Sigmoid colon (tissue), 4 donors: Measurements from ENCODE around the gene SPOCK1.

ENCODE experiments used
- EP300 ChIP-seq, 4 donors: sonication (generic); formaldehyde crosslinking; IDR thresholded peaks; one replicate each; pipeline ENCODE4 v1.6.1; 2017; ENCODE audit warnings: antibody characterized with exemption in 4 of 4
- POLR2A ChIP-seq, 2 donors: fragments of 450-650 bp; IDR thresholded peaks; one replicate each; pipeline ENCODE4 v1.6.1; 2016; ENCODE audit warnings: antibody characterized with exemption in 2 of 2, mild to moderate bottlenecking in 2 of 2, moderate library complexity in 2 of 2
- TF ChIP-seq, protein P1 (sequence below), 4 experiments: fragments of 450-650 bp in 3 of 4; fragments of 200-600 bp in 1 of 4; IDR thresholded peaks; one replicate each; pipeline ENCODE4 v1.5.1; 2016 to 2019; ENCODE audit warnings: antibody characterized with exemption in 4 of 4, mild to moderate bottlenecking in 3 of 4, moderate library complexity in 2 of 4

- TF ChIP-seq, protein P1, sequence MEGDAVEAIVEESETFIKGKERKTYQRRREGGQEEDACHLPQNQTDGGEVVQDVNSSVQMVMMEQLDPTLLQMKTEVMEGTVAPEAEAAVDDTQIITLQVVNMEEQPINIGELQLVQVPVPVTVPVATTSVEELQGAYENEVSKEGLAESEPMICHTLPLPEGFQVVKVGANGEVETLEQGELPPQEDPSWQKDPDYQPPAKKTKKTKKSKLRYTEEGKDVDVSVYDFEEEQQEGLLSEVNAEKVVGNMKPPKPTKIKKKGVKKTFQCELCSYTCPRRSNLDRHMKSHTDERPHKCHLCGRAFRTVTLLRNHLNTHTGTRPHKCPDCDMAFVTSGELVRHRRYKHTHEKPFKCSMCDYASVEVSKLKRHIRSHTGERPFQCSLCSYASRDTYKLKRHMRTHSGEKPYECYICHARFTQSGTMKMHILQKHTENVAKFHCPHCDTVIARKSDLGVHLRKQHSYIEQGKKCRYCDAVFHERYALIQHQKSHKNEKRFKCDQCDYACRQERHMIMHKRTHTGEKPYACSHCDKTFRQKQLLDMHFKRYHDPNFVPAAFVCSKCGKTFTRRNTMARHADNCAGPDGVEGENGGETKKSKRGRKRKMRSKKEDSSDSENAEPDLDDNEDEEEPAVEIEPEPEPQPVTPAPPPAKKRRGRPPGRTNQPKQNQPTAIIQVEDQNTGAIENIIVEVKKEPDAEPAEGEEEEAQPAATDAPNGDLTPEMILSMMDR (IDR thresholded peaks at IDR 0.05): no peak
- TF ChIP-seq POLR2A (IDR thresholded peaks at IDR 0.05) (no peak), EP300 (IDR thresholded peaks at IDR 0.05) (no peak)
Measured at GRCh38 chr5:137465930-137466329, 33.2 kb downstream of the SPOCK1 start.
